ENCODE results near the gene CARF.
A peak's percentile ranks its signal among the peaks of the same experiment; 100 is the strongest.
"Not testable (repeated sequence)": the region's sequence is repeated elsewhere in the genome, so short reads cannot be mapped to it uniquely, and the experiment has no call there.

Gene CARF

DNA sequence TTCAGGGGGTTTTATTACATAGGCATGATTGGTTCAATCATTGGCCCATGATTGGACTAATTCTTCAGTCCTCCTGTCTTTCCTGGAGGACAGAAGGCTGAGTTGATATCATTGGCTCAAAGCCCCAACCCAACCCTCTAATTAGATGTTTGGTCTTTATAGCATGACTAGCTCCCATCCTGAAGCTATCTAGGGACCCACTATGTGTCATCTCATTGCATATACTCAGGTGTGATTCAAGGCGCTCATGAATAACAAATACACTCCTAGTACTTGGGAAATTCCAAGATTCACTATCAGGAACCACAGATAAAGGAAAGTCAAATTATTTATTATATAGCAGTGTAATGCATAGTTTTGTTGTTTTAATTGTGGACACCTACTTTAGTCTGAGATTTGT is 77.7 kb downstream of the CARF start:
- TF ChIP-seq CTBP1 (IDR thresholded peaks at IDR 0.05; ENCODE audit: borderline replicate concordance) (no peak), ELF4 (IDR thresholded peaks at IDR 0.05) (no peak), HDGF (IDR thresholded peaks at IDR 0.05; ENCODE audit: borderline replicate concordance) (no peak), FOXA1 (IDR thresholded peaks at IDR 0.05) (no peak), NFRKB (IDR thresholded peaks at IDR 0.05) (no peak), SUZ12 (IDR thresholded peaks at IDR 0.05) (no peak), FOXM1 (IDR thresholded peaks at IDR 0.05; ENCODE audit: borderline replicate concordance) (no peak), BHLHE40 (IDR thresholded peaks at IDR 0.05; ENCODE audit: borderline replicate concordance) (no peak), L3MBTL2 (conservative IDR thresholded peaks at IDR 0.05) (no peak), FOXK2 (IDR thresholded peaks at IDR 0.05) (no peak), PKNOX1 (IDR thresholded peaks at IDR 0.05) (no peak), SP1 (IDR thresholded peaks at IDR 0.05) (no peak), ZNF384 (IDR thresholded peaks at IDR 0.05) (no peak), ARNT (IDR thresholded peaks at IDR 0.05) (no peak), TARDBP (IDR thresholded peaks at IDR 0.05) (no peak), LEF1 (IDR thresholded peaks at IDR 0.05; ENCODE audit: borderline replicate concordance) (no peak)
- POLR2A ChIA-PET, result no interaction called here
- CTCF ChIA-PET, result no interaction called here
- DNase-seq (ENCODE audit: extremely low spot score), result no peak

GRCh38 chr2:202990501-202990900 is 78.4 kb downstream of the CARF start:
- no peak for DNase-seq (ENCODE audit: extremely low spot score)
- ChIA-PET POLR2A (no interaction called here), CTCF (no interaction called here)
- no peak for TF ChIP-seq FOXA1 (IDR thresholded peaks at IDR 0.05)

GRCh38 chr2:202997113-202997512 is 85.0 kb downstream of the CARF start:
- POLR2A ChIA-PET; CTCF ChIA-PET; DNase-seq (ENCODE audit: extremely low spot score): not testable (repeated sequence)

DNA sequence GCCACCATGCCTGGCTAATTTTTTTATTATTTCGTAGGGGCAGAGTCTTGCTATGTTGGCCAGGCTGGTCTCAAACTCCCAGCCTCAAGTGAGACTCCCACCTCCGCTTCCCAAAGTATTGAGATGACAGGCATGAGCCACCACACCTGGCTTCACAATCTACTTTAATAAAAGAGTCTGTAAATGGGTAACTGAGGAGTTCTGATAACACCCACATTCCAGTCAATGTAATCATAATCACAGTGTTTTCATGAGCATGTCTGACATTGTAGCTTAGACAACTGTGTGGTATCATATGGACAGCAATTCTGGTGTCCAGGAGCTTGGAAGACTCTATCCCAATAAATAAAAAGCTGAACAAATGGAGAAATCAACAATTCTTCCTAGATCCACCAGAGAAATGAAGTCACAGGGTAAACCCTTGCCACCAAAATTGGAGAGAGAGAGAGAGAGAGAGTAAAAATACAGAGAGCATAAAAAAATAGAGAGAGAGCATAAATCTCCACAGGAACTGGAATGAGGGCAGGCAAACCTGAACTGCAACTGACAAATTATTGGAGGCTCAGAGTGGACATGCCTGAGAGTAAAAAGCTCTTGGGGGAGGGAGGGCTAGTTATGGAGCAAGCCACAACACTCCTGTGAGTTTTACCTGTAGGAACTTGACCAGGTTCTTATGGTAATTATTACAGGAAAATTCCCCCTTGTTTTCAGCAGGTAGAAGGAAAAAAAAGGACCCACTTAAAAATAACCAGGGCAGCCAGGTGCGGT is 90.2 kb downstream of the CARF start:
- TF ChIP-seq ELF4 (IDR thresholded peaks at IDR 0.05) (no peak), PKNOX1 (IDR thresholded peaks at IDR 0.05) (no peak), ARNT (IDR thresholded peaks at IDR 0.05) (no peak), HDGF (IDR thresholded peaks at IDR 0.05; ENCODE audit: borderline replicate concordance) (no peak), SP1 (IDR thresholded peaks at IDR 0.05) (no peak), TARDBP (IDR thresholded peaks at IDR 0.05) (no peak), L3MBTL2 (conservative IDR thresholded peaks at IDR 0.05) (no peak), CTBP1 (IDR thresholded peaks at IDR 0.05; ENCODE audit: borderline replicate concordance) (no peak), FOXK2 (IDR thresholded peaks at IDR 0.05) (no peak), FOXM1 (IDR thresholded peaks at IDR 0.05; ENCODE audit: borderline replicate concordance) (no peak)
- ChIA-PET POLR2A (no interaction called here), CTCF (no interaction called here)
- no peak for DNase-seq (ENCODE audit: extremely low spot score)

DNA sequence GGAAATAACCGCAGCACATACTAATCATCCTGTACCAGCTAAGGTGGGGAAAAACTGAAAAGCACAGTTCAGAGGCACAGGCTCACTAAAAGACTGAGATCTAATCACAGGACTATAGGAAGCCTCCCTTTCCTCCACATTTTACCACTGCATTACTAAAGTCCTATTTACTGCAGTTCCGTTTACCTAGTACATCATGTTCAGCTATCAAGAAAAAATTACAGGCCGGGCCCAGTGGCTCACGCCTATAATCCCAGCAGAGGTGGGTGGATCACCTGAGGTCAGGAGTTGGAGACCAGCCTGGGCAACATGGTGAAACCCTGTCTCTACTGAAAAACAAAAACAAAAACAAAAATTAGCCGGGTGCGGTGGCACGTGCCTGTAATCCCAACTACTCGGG is 91.6 kb downstream of the CARF start:
- no peak for DNase-seq (ENCODE audit: extremely low spot score)
- ChIA-PET POLR2A (no interaction called here), CTCF (interaction anchor here (1.0 kb wide), 1 partner anchor 18 kb away, joined by 3 read pairs; no protein-coding TSS in a partner anchor)
- TF ChIP-seq NFRKB (IDR thresholded peaks at IDR 0.05) (no peak), SP1 (IDR thresholded peaks at IDR 0.05) (no peak), HDGF (IDR thresholded peaks at IDR 0.05; ENCODE audit: borderline replicate concordance) (no peak), ELF4 (IDR thresholded peaks at IDR 0.05) (no peak), CTBP1 (IDR thresholded peaks at IDR 0.05; ENCODE audit: borderline replicate concordance) (no peak), FOXK2 (IDR thresholded peaks at IDR 0.05) (no peak), L3MBTL2 (conservative IDR thresholded peaks at IDR 0.05) (no peak), FOXM1 (IDR thresholded peaks at IDR 0.05; ENCODE audit: borderline replicate concordance) (no peak), BHLHE40 (IDR thresholded peaks at IDR 0.05; ENCODE audit: borderline replicate concordance) (no peak), PKNOX1 (IDR thresholded peaks at IDR 0.05) (no peak), TARDBP (IDR thresholded peaks at IDR 0.05) (no peak), ARNT (IDR thresholded peaks at IDR 0.05) (no peak), SUZ12 (IDR thresholded peaks at IDR 0.05) (no peak), FOXA1 (IDR thresholded peaks at IDR 0.05) (no peak), LEF1 (IDR thresholded peaks at IDR 0.05; ENCODE audit: borderline replicate concordance) (no peak), ZNF384 (IDR thresholded peaks at IDR 0.05) (no peak)

DNA sequence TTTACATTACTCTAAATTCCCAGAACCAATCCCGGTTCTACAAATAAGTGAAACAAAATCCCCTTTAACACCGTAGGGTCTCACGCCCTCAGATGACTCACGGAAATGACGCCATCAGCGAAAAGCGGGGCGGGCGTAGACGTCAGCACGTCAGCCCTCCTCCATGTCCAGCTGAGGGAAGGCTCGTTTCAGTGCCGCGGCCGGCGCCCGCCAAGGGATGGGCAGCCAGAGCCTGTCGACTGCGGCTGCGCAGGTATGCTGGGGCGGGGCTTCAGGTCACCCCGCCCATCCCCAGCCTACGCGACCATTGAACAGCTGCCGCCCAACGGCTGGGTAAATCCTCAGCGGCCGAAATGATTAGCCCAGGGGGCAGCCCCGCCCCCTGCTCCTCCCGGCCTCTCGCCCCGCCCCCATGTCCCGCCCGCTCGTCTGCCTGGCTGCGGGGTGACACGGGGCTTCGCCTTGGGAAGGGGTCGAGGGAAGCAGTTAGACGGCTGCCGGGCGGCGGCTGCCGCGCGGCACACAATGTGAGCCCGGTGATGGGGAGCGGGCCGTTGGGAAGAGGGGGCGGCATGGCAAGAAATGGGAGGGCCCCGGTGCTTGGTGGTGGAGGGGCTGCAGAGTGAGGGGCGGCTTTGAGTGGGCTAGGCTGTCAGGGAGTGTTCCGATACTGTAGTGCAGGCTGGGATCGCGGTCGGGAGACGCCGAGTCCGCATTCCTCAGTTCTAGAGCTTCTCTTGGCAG is 102.6 kb downstream of the CARF start, which contains the start of gene NBEAL1:
TSS of gene NBEAL1 (plus strand) at position 420 of the 744 bp plus-strand sequence. CDS start 1,510 bp downstream, outside the sequence.
- DNase-seq (ENCODE audit: extremely low spot score), result peak; percentile 97
- CTCF ChIA-PET, result no interaction called here
- POLR2A ChIA-PET, result interaction anchor here (0.7 to 1.4 kb wide), 3 partner anchors 8 to 224 kb away, joined by 3 to 4 read pairs (median 3); partner anchors contain the start of gene CYP20A1
- no peak for TF ChIP-seq SUZ12 (IDR thresholded peaks at IDR 0.05)
- no peak for TF ChIP-seq NFRKB (IDR thresholded peaks at IDR 0.05)
- peak; percentile 79 for TF ChIP-seq L3MBTL2 (conservative IDR thresholded peaks at IDR 0.05)
- peak; percentile 81 for TF ChIP-seq PKNOX1 (IDR thresholded peaks at IDR 0.05)
- no peak for TF ChIP-seq BHLHE40 (IDR thresholded peaks at IDR 0.05; ENCODE audit: borderline replicate concordance)
- TF ChIP-seq ELF4 (IDR thresholded peaks at IDR 0.05), result no peak
- no peak for TF ChIP-seq ZNF384 (IDR thresholded peaks at IDR 0.05)
- TF ChIP-seq CTBP1 (IDR thresholded peaks at IDR 0.05; ENCODE audit: borderline replicate concordance), result no peak
- TF ChIP-seq ARNT (IDR thresholded peaks at IDR 0.05), result no peak

Data from HEK293T (cell line).